Panc1 (cell line): Measurements from ENCODE around the gene ATCAY. TPM values are rescaled to one million over a fixed set of nuclear protein-coding genes. Genes with fewer than 3 reads are reported as not detected.

ENCODE experiments used
- ATAC-seq: fragments of 200-7000 bp; cut with Tn5 transposase; 2 replicates; pipeline ENCODE4 v1.9.1; 2020; ENCODE audit warnings: mild to moderate bottlenecking, moderate library complexity
- BruUV-seq: library from RNA; stranded (reverse); fragments of 400-500 nt; replicated peaks from 2 replicates; lab custom pipeline; 2021; lab: Mats Ljungman, UMichigan
- CTCF ChIA-PET: fragments of 300-600 bp; sonication (Branson Sonifier 250); formaldehyde crosslinking; loops from one replicate; lab custom pipeline; 2022; ENCODE audit warnings: antibody characterized with exemption; lab: Charles Lee
- POLR2A ChIA-PET: fragments of 300-600 bp; sonication (Branson Sonifier 250); formaldehyde crosslinking; loops from one replicate; lab custom pipeline; 2022; ENCODE audit warnings: antibody characterized with exemption; lab: Charles Lee
- DNase-seq: peaks from one replicate; pipeline ENCODE4 v3.0.0-alpha.2; 2010; ENCODE audit warnings: low read depth, low spot score
- H3K27ac ChIP-seq: 2 replicates; pipeline ENCODE4 v1.5.1; 2011; ENCODE audit warnings: mild to moderate bottlenecking, low read length, inconsistent platforms
- H3K27me3 ChIP-seq: fragments of 200-500 bp; sonication (Bioruptor generic); 2 replicates; pipeline ENCODE4 v1.6.0; 2014; ENCODE audit warnings: low read length, inconsistent platforms; ENCODE audit not compliant: control insufficient read depth, insufficient read depth
- H3K36me3 ChIP-seq: fragments of 200-500 bp; sonication (Bioruptor generic); 2 replicates; pipeline ENCODE4 v1.5.1; 2014; ENCODE audit warnings: inconsistent platforms, mild to moderate bottlenecking, low read length, moderate library complexity; ENCODE audit not compliant: control insufficient read depth, insufficient read depth
- H3K4me1 ChIP-seq: 2 replicates; pipeline ENCODE4 v1.5.1; 2011; ENCODE audit warnings: inconsistent platforms, mild to moderate bottlenecking, low read length, moderate library complexity; ENCODE audit not compliant: control insufficient read depth, insufficient read depth
- H3K4me3 ChIP-seq, 2 experiments: 2 replicates each; pipeline ENCODE4 v1.5.1; 2011 to 2012; ENCODE audit warnings: low read depth in 2 of 2, low read length in 2 of 2, mild to moderate bottlenecking in 2 of 2, inconsistent platforms in 1 of 2, moderate library complexity in 1 of 2
- H3K9me3 ChIP-seq: fragments of 200-500 bp; sonication (Bioruptor generic); 2 replicates; pipeline ENCODE4 v1.5.1; 2014; ENCODE audit warnings: low read depth, mild to moderate bottlenecking, inconsistent platforms, low read length, moderate library complexity; ENCODE audit not compliant: control insufficient read depth, insufficient read depth
- CTCF ChIP-seq: fragments of 450-650 bp; IDR thresholded peaks from 2 replicates; pipeline ENCODE4 v1.5.1; 2017; ENCODE audit warnings: mild to moderate bottlenecking
- POLR2AphosphoS5 ChIP-seq: IDR thresholded peaks from 2 replicates; pipeline ENCODE4 v1.6.1; 2012; ENCODE audit warnings: mild to moderate bottlenecking, low read depth, low read length, moderate library complexity
- REST ChIP-seq, 2 experiments: IDR thresholded peaks; 2 replicates each; pipeline ENCODE4 v1.6.1; 2011 to 2012; ENCODE audit warnings: low read depth in 2 of 2, control low read depth in 1 of 2, low read length in 1 of 2, mild to moderate bottlenecking in 1 of 2, moderate library complexity in 1 of 2; ENCODE audit not compliant: insufficient read depth in 1 of 2
- SIN3A ChIP-seq: IDR thresholded peaks from 2 replicates; pipeline ENCODE4 v1.6.1; 2012; ENCODE audit warnings: low read depth, mild to moderate bottlenecking, low read length, moderate library complexity, borderline replicate concordance; ENCODE audit not compliant: insufficient read depth
- TCF7L2 ChIP-seq: IDR thresholded peaks from 2 replicates; pipeline ENCODE4 v1.6.1; 2011; ENCODE audit warnings: mild to moderate bottlenecking, low read depth, low read length, inconsistent platforms
- in situ Hi-C: cut with HindIII; loops from 2 replicates; pipeline ENCODE4 v1.10.0; 2016; ENCODE audit warnings: low sequenced_read_pairs, low pct_unique_long_range_greater_than_20kb
- intact Hi-C: fragments of 100-400 bp; cut with micrococcal nuclease; formaldehyde crosslinking; loops from one replicate; pipeline ENCODE4 v1.10.0; 2022; ENCODE audit not compliant: unreplicated experiment
- total RNA-seq: library from RNA; stranded (reverse); gene quantifications from one replicate; pipeline ENCODE4 v1.2.1, GENCODE V29; 2021; ENCODE audit not compliant: unreplicated experiment

ATCAY gene
- total RNA-seq, 1 experiment from 2014 or later, result 0.15 TPM

GRCh38 chr19:3842948-3843347 lies 37.5 kb upstream of the ATCAY start:
- Histone ChIP-seq H3K36me3 (no peaks in the 10 kb centered on the region), H3K4me1 (no peaks in the 10 kb centered on the region), H3K27ac (no peak overlapping the region), H3K4me3 (no peak overlapping the region), H3K9me3 (no peaks in the 10 kb centered on the region), H3K27me3 (no peaks in the 10 kb centered on the region)
- no TSS peak for BruUV-seq
- TF ChIP-seq SIN3A (no peak), POLR2AphosphoS5 (no peak), TCF7L2 (no peak), REST (IDR thresholded peaks at IDR 0.05; ENCODE audit: insufficient read depth in 1 of 2, low read depth in 2 of 2, low read length in 1 of 2) (no peak), CTCF (no peak)
- in situ Hi-C loops (no loop called here), intact Hi-C loops (no loop called here)
- DNase-seq, result no peak
- ChIA-PET CTCF (interaction anchor here (0.6 kb wide), 1 partner anchor 80 kb away, joined by 3 read pairs; no protein-coding TSS in a partner anchor), POLR2A (no interaction called here)
- no peak for ATAC-seq

- Histone ChIP-seq H3K9me3 (no peaks in the 10 kb centered on the region), H3K36me3 (no peaks in the 10 kb centered on the region), H3K4me1 (no peaks in the 10 kb centered on the region), H3K4me3 (no peak overlapping the region), H3K27ac (no peak overlapping the region), H3K27me3 (no peaks in the 10 kb centered on the region)
- no TSS peak for BruUV-seq
- TF ChIP-seq REST (IDR thresholded peaks at IDR 0.05; ENCODE audit: insufficient read depth in 1 of 2, low read depth in 2 of 2, low read length in 1 of 2) (no peak), SIN3A (no peak), TCF7L2 (no peak), POLR2AphosphoS5 (no peak), CTCF (no peak)
- in situ Hi-C loops, result no loop called here
- intact Hi-C loops, result no loop called here
- DNase-seq, result no peak
- no peak for ATAC-seq
- ChIA-PET CTCF (no interaction called here), POLR2A (no interaction called here)
Observed at GRCh38 chr19:3844596-3844995, 35.9 kb upstream of the ATCAY start.
